ENCODE results near the gene ASF1B.

The ASF1B gene

DNA sequence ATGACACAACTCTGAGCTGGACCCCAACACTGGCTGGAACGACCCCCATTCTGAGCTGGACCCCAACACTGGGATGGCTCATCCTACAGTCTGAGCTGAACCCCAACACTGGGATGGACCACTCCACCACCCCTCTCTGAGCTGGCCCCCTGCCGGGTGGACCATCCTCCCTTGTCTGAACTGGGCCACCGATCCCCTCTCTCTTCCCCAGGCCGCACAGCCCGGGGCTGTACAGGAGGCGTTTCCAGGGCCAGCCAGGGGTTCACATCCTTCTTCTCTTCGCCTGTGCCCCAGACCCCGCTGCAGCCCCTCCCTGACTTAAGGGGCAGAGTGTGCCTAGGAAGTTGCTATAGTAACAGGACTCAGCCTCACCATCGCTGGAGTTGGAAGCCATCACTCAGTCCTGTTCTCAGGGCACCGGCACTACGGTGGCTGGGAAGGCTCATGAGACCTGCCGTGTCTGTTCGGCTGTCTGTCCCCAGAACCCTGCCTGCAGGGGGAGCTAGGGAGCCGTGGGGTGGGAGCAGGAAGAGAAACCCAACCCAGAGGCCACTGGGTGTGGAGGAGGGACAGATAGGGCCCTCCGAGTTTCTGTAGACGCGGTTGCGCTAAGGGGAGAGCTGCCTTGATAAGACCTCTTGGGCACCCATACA lies 22.5 kb downstream of the ASF1B start:
- TF ChIP-seq GATA3 (IDR thresholded peaks at IDR 0.05; ENCODE audit: low read depth, low read length) (no peak), GATA2 (IDR thresholded peaks at IDR 0.05; ENCODE audit: low read depth, low read length) (no peak)

DNA sequence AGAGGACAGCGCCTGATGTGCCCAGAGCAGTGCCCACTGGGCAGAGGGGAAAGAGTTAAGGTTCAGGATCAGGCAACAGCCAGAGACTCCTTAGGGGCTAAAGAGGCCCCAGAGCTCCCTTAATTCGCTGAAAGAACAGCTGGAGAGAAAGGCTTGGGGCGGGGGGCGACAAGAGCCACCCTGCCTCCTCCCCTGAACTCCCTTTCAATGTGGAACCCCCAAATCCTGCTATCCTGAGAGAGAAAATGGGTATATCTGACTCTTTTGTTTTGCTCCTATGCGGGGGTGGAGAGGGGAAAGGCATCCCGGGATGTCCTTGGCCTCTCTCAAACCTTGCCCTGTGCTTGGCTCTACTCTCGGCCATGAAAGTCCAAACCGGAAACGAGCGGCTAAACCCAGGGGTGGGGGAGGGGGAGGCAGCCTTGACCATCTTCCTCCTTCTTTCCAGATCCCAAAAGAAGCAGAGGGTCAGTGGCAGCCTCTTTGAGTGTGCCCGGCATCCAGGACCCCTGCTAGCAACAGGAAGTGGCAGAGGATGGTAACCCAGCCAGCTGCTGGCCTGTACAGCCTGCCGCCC lies 23.5 kb downstream of the ASF1B start:
- no peak for TF ChIP-seq GATA3 (IDR thresholded peaks at IDR 0.05; ENCODE audit: low read depth, low read length)
- no peak for TF ChIP-seq GATA2 (IDR thresholded peaks at IDR 0.05; ENCODE audit: low read depth, low read length)

DNA sequence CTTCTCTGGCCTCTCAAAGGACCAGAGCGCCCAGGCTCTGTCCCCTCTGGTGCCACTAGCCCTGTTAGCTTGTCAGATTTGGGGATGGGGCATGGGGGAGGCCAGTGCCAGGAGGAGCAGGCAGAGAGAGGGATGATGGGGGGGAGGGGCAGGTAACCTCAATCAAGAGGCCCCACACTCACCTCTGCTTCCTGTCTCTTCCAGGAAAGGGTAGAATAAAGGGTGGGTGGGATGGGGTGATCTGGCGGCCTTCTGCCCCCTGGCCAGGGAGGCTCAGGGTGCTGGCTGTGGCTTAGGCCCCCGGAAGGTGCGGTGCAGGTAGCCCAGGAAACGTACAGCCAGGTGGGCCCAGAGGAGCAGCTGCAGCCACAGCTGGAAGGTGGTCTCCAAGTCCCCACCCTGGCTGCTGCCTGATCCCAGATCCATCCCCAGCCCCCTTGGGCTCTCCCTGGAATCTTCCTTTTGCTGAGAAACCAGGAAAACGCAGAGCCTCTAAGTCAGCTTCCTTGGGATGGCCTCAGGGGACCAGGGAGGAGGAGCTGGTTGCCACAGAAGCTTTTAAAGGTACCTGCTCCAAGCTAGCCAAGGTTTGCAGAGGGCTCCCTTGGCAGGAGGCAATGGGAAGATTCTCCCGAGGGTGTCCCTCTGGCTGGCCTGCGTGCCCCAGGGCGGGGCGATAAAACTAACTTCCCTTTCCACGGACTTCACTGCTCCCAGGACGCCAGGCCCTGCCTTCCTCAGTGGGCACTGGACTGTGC lies 24.2 kb downstream of the ASF1B start:
- TF ChIP-seq GATA2 (IDR thresholded peaks at IDR 0.05; ENCODE audit: low read depth, low read length) (no peak), GATA3 (IDR thresholded peaks at IDR 0.05; ENCODE audit: low read depth, low read length) (no peak)

- no peak for TF ChIP-seq GATA3 (IDR thresholded peaks at IDR 0.05; ENCODE audit: low read depth, low read length)
- TF ChIP-seq GATA2 (IDR thresholded peaks at IDR 0.05; ENCODE audit: low read depth, low read length), result no peak
Observed at GRCh38 chr19:14111486-14111885, 24.9 kb downstream of the ASF1B start.

DNA sequence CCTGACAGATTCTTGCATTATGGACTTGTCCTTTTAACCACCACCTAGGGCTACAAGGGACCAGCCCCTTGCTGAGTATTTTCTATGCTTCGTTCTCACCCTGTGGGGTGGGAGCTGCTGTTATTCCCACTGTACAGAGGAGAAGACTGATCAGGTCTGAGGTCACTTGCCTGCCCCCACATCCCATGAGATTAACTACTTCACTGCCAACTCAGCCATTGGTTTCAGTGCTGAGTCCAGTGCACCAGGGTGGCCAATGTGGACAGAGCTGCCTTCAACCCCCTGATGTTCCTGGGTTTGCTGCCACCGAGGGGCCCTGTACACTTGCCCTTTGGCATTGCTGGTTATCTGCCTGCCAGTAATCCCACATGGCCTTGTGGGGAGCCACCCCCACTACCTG lies 25.7 kb downstream of the ASF1B start:
- TF ChIP-seq GATA2 (IDR thresholded peaks at IDR 0.05; ENCODE audit: low read depth, low read length), result no peak
- TF ChIP-seq GATA3 (IDR thresholded peaks at IDR 0.05; ENCODE audit: low read depth, low read length), result no peak

- TF ChIP-seq GATA2 (IDR thresholded peaks at IDR 0.05; ENCODE audit: low read depth, low read length), result no peak
- TF ChIP-seq GATA3 (IDR thresholded peaks at IDR 0.05; ENCODE audit: low read depth, low read length), result no peak
Observed at GRCh38 chr19:14107581-14108461, 28.6 kb downstream of the ASF1B start.

- TF ChIP-seq GATA3 (IDR thresholded peaks at IDR 0.05; ENCODE audit: low read depth, low read length), result no peak
- TF ChIP-seq GATA2 (IDR thresholded peaks at IDR 0.05; ENCODE audit: low read depth, low read length), result no peak
Observed at GRCh38 chr19:14106840-14107239, 29.5 kb downstream of the ASF1B start.

GRCh38 chr19:14105680-14106079 lies 30.7 kb downstream of the ASF1B start:
- TF ChIP-seq GATA2 (IDR thresholded peaks at IDR 0.05; ENCODE audit: low read depth, low read length), result no peak
- no peak for TF ChIP-seq GATA3 (IDR thresholded peaks at IDR 0.05; ENCODE audit: low read depth, low read length)

GRCh38 chr19:14103310-14103709 lies 33.1 kb downstream of the ASF1B start:
- TF ChIP-seq GATA2 (IDR thresholded peaks at IDR 0.05; ENCODE audit: low read depth, low read length) (no peak), GATA3 (IDR thresholded peaks at IDR 0.05; ENCODE audit: low read depth, low read length) (no peak)

DNA sequence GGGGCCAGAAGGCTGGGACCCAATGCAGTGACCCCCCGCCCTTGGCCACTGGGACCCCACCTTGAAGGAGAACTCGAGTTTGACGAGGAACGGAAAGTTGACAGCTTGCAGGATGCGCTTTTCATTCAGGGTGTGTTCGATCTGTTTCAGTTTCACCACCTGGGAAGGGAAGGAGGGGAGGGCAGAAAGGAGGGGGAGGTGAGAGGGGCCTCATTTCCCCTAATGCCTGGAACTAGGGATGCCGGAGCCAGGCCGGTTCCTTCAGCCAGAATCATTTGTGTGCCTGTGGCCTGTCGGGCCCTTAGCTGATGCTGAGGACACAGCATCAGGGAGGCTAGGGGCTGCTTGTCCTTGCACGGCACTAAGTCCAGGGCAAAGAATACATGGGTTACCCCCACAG lies 33.6 kb downstream of the ASF1B start:
- TF ChIP-seq GATA2 (IDR thresholded peaks at IDR 0.05; ENCODE audit: low read depth, low read length) (no peak), GATA3 (IDR thresholded peaks at IDR 0.05; ENCODE audit: low read depth, low read length) (no peak)

GRCh38 chr19:14102102-14102696 lies 34.2 kb downstream of the ASF1B start:
- TF ChIP-seq GATA3 (IDR thresholded peaks at IDR 0.05; ENCODE audit: low read depth, low read length), result no peak
- TF ChIP-seq GATA2 (IDR thresholded peaks at IDR 0.05; ENCODE audit: low read depth, low read length), result no peak

DNA sequence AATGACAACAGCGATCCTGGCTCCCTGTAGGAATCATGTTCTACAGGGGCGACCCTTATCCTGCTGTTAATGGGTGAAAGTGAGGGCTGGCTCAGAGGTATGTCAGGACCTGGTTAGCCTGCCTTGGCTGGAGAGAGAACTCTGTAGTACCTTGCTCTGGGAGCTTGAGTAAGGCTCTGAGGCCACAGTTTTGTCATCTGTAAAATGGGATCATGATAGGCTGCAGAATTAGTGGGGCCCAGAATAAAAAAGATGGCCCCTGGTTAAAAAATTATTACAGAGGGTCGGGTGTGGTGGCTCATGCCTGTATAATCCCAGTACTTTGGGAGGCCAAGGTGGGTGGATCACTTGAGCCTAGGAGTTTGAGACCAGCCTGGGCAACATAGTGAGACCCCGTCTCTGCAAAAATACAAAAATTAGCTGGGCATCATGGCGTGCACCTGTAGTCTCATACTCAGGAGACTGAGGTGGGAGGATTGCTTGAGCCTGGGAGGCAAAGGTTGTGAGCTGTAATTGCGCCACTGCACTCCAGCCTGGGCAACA lies 35.3 kb downstream of the ASF1B start:
- TF ChIP-seq GATA2 (IDR thresholded peaks at IDR 0.05; ENCODE audit: low read depth, low read length) (no peak), GATA3 (IDR thresholded peaks at IDR 0.05; ENCODE audit: low read depth, low read length) (no peak)

DNA sequence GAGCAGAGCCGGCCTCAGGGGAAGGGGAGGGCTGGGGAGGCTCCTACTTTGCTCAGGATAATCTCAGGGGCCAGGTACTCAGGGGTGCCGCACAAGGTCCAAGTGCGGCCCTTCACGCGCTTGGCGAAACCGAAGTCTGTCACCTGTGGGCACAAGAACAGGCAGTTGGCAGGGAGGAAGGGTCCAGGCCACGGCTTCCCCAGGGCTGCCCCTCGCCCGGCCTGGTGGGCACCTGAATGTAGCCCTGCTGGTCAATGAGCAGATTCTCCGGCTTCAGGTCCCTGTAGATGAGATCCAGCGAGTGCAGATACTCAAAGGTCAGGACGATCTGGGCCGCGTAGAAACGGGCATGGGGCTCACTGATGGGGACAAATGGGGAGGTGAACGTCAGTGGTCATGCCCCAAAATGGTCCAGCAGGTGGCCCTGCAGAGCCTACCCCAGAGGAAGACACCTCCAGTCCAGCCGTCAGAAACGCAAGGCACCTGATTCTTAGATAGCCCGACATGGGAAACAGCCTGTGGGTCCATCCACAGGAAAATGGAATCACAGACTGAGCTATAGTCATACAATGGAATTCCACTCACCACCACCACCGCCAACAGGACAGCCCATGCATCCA lies 38.7 kb downstream of the ASF1B start:
- no peak for TF ChIP-seq GATA3 (IDR thresholded peaks at IDR 0.05; ENCODE audit: low read depth, low read length)
- no peak for TF ChIP-seq GATA2 (IDR thresholded peaks at IDR 0.05; ENCODE audit: low read depth, low read length)
